ENCODE data around the gene EBF3. TPM values are rescaled to one million over a fixed set of nuclear protein-coding genes. Genes with fewer than 3 reads are reported as not detected.

The EBF3 gene
- polyA plus RNA-seq, 4 donors = 1.4 to 1.9 TPM; not detected in 2

DNA sequence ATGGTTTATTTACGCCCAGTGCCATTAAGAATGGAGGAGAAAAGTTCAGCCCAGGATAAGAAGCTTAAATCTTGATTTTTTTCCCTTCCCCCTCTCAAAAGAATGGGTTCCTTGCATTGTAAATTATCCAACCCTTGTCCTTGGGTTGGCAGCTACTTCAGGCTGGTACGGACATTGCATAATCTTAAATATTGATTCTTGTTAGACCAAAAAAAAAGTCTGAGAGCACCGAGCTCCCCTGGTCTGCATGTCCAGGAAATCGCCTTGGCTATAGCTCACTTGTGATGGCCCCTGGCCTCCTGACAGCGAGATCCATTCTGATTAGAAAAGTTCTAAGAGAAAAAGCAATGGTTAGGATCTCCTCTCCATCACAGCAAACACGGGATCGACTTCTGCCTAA is 151.7 kb downstream of the EBF3 start:
- Histone ChIP-seq H3K4me1 (ENCODE audit: control insufficient read depth in 3 of 3, insufficient read depth in 2 of 3, low read depth in 1 of 3, low read length in 2 of 3) (no peaks in the 10 kb centered on the region), H3K36me3 (ENCODE audit: control insufficient read depth in 3 of 3, insufficient read depth in 2 of 3, low read depth in 1 of 3, low read length in 3 of 3) (no peaks in the 10 kb centered on the region), H3K27me3 (ENCODE audit: control insufficient read depth in 3 of 3, insufficient read depth in 3 of 3, low read length in 3 of 3) (no peaks in the 10 kb centered on the region), H3K27ac (ENCODE audit: low read depth in 1 of 3, low read length in 2 of 3) (no peak overlapping the region), H3K4me3 (ENCODE audit: low read depth in 1 of 3, low read length in 3 of 3) (no peak overlapping the region), H3K9me3 (ENCODE audit: control insufficient read depth in 2 of 2, insufficient read depth in 1 of 2, low read depth in 1 of 2, low read length in 1 of 2) (peaks cover 0 to 9% of the 10 kb centered on the region in 2 donors)
- WGBS, 3 donors = 58 to 62% (median 61%) methylated on average over 7 of the region's 7 CpGs
- DNase-seq = no peak
- no peak for FAIRE-seq

DNA sequence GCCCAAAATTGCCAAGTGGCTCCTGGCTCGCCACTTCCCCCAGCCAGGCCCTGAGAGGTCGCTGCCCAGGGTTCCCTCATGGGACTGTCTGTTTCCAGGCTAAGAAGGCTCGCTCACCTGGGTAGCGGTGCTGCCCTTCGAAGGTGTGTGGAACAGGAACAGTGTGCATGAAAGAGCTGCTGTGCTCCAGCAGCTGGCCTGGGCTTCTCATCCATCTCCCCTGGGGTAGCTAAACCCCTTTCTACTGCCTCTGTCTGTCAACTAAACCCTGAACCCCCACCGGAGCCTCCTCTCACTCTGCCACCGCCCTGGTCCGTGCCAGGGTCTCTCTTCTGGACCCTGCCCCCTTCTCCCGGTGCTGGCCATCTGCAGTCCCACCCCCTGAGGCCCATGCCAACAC is 152.9 kb downstream of the EBF3 start:
- Histone ChIP-seq H3K27ac (ENCODE audit: low read depth in 1 of 3, low read length in 2 of 3) (no peak overlapping the region), H3K27me3 (ENCODE audit: control insufficient read depth in 3 of 3, insufficient read depth in 3 of 3, low read length in 3 of 3) (no peaks in the 10 kb centered on the region), H3K9me3 (ENCODE audit: control insufficient read depth in 2 of 2, insufficient read depth in 1 of 2, low read depth in 1 of 2, low read length in 1 of 2) (peaks cover 0 to 12% of the 10 kb centered on the region in 2 donors), H3K4me3 (ENCODE audit: low read depth in 1 of 3, low read length in 3 of 3) (no peak overlapping the region), H3K36me3 (ENCODE audit: control insufficient read depth in 3 of 3, insufficient read depth in 2 of 3, low read depth in 1 of 3, low read length in 3 of 3) (no peaks in the 10 kb centered on the region), H3K4me1 (ENCODE audit: control insufficient read depth in 3 of 3, insufficient read depth in 2 of 3, low read depth in 1 of 3, low read length in 2 of 3) (no peaks in the 10 kb centered on the region)
- 71 to 81% (median 75%) methylated on average over 9 of the region's 9 CpGs for WGBS, 3 donors
- no peak for DNase-seq
- FAIRE-seq = no peak

DNA sequence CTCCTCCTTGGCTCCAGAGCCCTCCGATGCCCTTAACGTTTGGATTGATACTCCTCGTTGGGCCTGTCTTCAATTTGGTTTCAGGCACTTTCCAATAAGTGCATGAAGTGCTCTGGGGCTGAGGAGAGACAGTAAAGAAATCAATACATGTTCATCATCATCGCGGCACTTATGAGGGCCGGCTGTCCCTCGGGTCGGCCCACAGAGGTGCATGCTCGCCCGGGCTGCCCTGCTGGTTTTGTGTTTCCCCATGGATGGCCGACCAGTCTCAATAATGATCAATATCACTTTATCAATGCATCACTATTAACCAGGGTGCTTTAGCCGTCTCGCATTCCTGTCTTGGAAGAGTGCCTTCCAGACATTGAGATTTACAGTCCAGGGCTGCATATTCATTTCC is 154.2 kb downstream of the EBF3 start:
- H3K27me3 ChIP-seq (ENCODE audit: control insufficient read depth in 3 of 3, insufficient read depth in 3 of 3, low read length in 3 of 3) = no peaks in the 10 kb centered on the region
- H3K4me3 ChIP-seq (ENCODE audit: low read depth in 1 of 3, low read length in 3 of 3) = no peak overlapping the region
- FAIRE-seq = no peak
- DNase-seq = no peak
- H3K4me1 ChIP-seq (ENCODE audit: control insufficient read depth in 3 of 3, insufficient read depth in 2 of 3, low read depth in 1 of 3, low read length in 2 of 3) = no peaks in the 10 kb centered on the region
- H3K27ac ChIP-seq (ENCODE audit: low read depth in 1 of 3, low read length in 2 of 3) = no peak overlapping the region
- WGBS, 3 donors = 82 to 84% (median 82%) methylated on average over 13 of the region's 13 CpGs
- H3K36me3 ChIP-seq (ENCODE audit: control insufficient read depth in 3 of 3, insufficient read depth in 2 of 3, low read depth in 1 of 3, low read length in 3 of 3) = no peaks in the 10 kb centered on the region
- H3K9me3 ChIP-seq (ENCODE audit: control insufficient read depth in 2 of 2, insufficient read depth in 1 of 2, low read depth in 1 of 2, low read length in 1 of 2) = peaks cover 0 to 17% of the 10 kb centered on the region in 2 donors

- no peak for FAIRE-seq
- Histone ChIP-seq H3K4me1 (ENCODE audit: control insufficient read depth in 3 of 3, insufficient read depth in 2 of 3, low read depth in 1 of 3, low read length in 2 of 3) (no peaks in the 10 kb centered on the region), H3K36me3 (ENCODE audit: control insufficient read depth in 3 of 3, insufficient read depth in 2 of 3, low read depth in 1 of 3, low read length in 3 of 3) (no peaks in the 10 kb centered on the region), H3K27me3 (ENCODE audit: control insufficient read depth in 3 of 3, insufficient read depth in 3 of 3, low read length in 3 of 3) (no peaks in the 10 kb centered on the region), H3K9me3 (ENCODE audit: control insufficient read depth in 2 of 2, insufficient read depth in 1 of 2, low read depth in 1 of 2, low read length in 1 of 2) (peaks cover 0 to 16% of the 10 kb centered on the region in 2 donors), H3K4me3 (ENCODE audit: low read depth in 1 of 3, low read length in 3 of 3) (no peak overlapping the region), H3K27ac (ENCODE audit: low read depth in 1 of 3, low read length in 2 of 3) (no peak overlapping the region)
- no peak for DNase-seq
- 84 to 88% (median 86%) methylated on average over 9 of the region's 9 CpGs for WGBS, 3 donors
These were observed 154.6 kb downstream of the EBF3 start for GRCh38 chr10:129809431-129809830.

DNA sequence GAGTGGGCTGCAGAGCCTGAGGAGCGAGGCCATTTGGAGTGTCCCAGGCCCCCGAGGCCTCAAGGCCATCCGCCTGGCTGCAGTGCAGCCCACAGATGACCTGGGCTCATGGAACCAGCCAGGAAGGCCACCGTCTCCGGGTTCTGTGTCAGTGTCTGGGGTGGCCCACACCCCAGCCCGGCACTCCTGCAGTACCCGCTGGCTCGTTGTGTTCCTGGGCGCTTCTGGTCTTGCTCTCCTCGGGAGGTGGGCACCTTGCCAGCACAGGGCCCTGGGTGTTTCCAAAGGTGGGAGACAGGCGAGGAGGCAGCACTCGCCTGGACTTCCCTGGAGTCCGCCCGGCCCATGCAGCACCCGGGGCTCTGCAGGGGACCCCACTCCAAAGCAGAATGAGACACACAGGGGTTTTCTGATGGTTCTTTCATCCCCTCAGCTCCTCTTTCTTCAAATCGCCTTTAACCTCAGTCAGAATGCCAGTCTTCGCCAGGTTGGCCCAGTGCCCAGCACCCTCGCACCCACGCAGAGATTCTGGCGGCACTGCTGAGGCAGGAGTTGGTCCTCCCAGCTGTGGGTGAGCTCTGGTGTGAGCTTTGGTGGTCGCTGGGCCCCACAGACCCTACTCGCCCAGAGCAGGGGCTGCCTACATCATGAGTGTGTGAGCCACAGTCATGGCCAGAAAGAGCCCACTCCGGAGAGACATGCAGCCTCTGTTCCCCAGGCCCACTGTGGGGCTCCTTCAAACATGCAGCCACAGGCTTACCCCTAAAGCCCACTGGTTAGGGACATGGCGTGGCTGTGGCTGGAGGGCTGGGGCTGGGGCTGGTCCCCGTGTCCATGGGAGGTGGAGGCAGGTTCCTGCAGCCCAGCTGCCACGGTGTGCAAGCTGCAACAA is 155.7 kb downstream of the EBF3 start:
- no peaks in the 10 kb centered on the region for H3K36me3 ChIP-seq (ENCODE audit: control insufficient read depth in 3 of 3, insufficient read depth in 2 of 3, low read depth in 1 of 3, low read length in 3 of 3)
- no peaks in the 10 kb centered on the region for H3K4me1 ChIP-seq (ENCODE audit: control insufficient read depth in 3 of 3, insufficient read depth in 2 of 3, low read depth in 1 of 3, low read length in 2 of 3)
- no peak for FAIRE-seq
- no peak for DNase-seq
- WGBS, 3 donors = 82 to 84% (median 83%) methylated on average over 26 of the region's 26 CpGs
- peaks cover 0 to 10% of the 10 kb centered on the region in 2 donors for H3K9me3 ChIP-seq (ENCODE audit: control insufficient read depth in 2 of 2, insufficient read depth in 1 of 2, low read depth in 1 of 2, low read length in 1 of 2)
- H3K27ac ChIP-seq (ENCODE audit: low read depth in 1 of 3, low read length in 2 of 3) = no peak overlapping the region
- H3K27me3 ChIP-seq (ENCODE audit: control insufficient read depth in 3 of 3, insufficient read depth in 3 of 3, low read length in 3 of 3) = no peaks in the 10 kb centered on the region
- H3K4me3 ChIP-seq (ENCODE audit: low read depth in 1 of 3, low read length in 3 of 3) = no peak overlapping the region

GRCh38 chr10:129807211-129807610 is 156.9 kb downstream of the EBF3 start:
- 68 to 85% (median 81%) methylated on average over 7 of the region's 7 CpGs for WGBS, 3 donors
- Histone ChIP-seq H3K27me3 (ENCODE audit: control insufficient read depth in 3 of 3, insufficient read depth in 3 of 3, low read length in 3 of 3) (no peaks in the 10 kb centered on the region), H3K4me1 (ENCODE audit: control insufficient read depth in 3 of 3, insufficient read depth in 2 of 3, low read depth in 1 of 3, low read length in 2 of 3) (no peaks in the 10 kb centered on the region), H3K27ac (ENCODE audit: low read depth in 1 of 3, low read length in 2 of 3) (no peak overlapping the region), H3K9me3 (ENCODE audit: control insufficient read depth in 2 of 2, insufficient read depth in 1 of 2, low read depth in 1 of 2, low read length in 1 of 2) (peaks cover 0 to 16% of the 10 kb centered on the region in 2 donors), H3K36me3 (ENCODE audit: control insufficient read depth in 3 of 3, insufficient read depth in 2 of 3, low read depth in 1 of 3, low read length in 3 of 3) (no peaks in the 10 kb centered on the region), H3K4me3 (ENCODE audit: low read depth in 1 of 3, low read length in 3 of 3) (no peak overlapping the region)
- FAIRE-seq (no peak), DNase-seq (no peak)

DNA sequence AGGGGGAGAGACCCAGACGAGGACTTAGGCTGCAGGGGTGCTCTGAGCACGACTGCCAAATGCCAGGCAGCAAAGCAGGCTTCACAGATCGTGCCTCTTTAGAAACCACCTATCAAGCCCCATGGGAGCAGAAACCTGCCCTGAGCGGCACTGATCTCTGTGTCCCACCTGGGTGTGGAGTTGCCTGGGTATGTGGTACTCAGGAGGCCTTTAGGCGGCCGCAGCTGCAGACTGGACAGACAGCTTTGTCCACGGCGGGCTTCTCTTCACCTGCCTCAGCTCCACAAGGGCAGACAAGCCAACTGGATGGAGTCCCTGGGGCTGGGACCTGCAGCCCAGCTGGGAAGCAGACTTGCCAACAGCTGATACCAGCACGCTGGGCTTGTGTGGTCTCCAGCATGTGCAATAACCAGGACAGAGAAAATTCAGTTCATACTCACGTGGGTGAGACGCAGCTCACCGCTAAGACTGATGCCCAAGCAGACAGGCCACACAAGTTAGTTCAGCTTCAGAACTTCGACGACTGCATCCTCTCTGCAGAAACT is 163.2 kb downstream of the EBF3 start:
- WGBS, 3 donors = 68 to 79% (median 70%) methylated on average over 14 of the region's 14 CpGs
- Histone ChIP-seq H3K4me3 (ENCODE audit: low read depth in 1 of 3, low read length in 3 of 3) (no peak overlapping the region), H3K36me3 (ENCODE audit: control insufficient read depth in 3 of 3, insufficient read depth in 2 of 3, low read depth in 1 of 3, low read length in 3 of 3) (no peaks in the 10 kb centered on the region), H3K4me1 (ENCODE audit: control insufficient read depth in 3 of 3, insufficient read depth in 2 of 3, low read depth in 1 of 3, low read length in 2 of 3) (no peaks in the 10 kb centered on the region), H3K27ac (ENCODE audit: low read depth in 1 of 3, low read length in 2 of 3) (no peak overlapping the region), H3K27me3 (ENCODE audit: control insufficient read depth in 3 of 3, insufficient read depth in 3 of 3, low read length in 3 of 3) (no peaks in the 10 kb centered on the region), H3K9me3 (ENCODE audit: control insufficient read depth in 2 of 2, insufficient read depth in 1 of 2, low read depth in 1 of 2, low read length in 1 of 2) (peaks cover 0 to 11% of the 10 kb centered on the region in 2 donors)
- FAIRE-seq (no peak), DNase-seq (no peak)

DNA sequence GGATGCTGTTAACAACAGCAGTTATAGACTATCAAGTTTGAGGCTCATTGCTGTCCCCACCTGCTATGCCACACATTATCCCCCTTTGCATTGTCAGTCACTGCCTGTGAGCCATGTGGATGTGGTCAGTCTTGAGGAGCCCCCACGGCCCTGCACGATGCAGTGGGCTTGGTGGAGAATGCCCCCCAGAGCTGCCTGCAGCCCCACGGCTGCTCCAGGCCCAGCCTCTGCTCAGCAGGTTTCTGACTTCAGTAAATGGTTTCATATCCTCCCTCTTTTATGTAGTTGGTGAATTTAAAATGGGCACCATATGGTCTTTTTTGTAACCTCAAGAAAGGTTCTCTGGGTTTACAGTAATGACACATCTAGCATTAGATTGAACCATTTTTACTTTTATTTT is 164.1 kb downstream of the EBF3 start:
- Histone ChIP-seq H3K4me1 (ENCODE audit: control insufficient read depth in 3 of 3, insufficient read depth in 2 of 3, low read depth in 1 of 3, low read length in 2 of 3) (no peaks in the 10 kb centered on the region), H3K27me3 (ENCODE audit: control insufficient read depth in 3 of 3, insufficient read depth in 3 of 3, low read length in 3 of 3) (no peaks in the 10 kb centered on the region), H3K36me3 (ENCODE audit: control insufficient read depth in 3 of 3, insufficient read depth in 2 of 3, low read depth in 1 of 3, low read length in 3 of 3) (no peaks in the 10 kb centered on the region), H3K27ac (ENCODE audit: low read depth in 1 of 3, low read length in 2 of 3) (no peak overlapping the region), H3K9me3 (ENCODE audit: control insufficient read depth in 2 of 2, insufficient read depth in 1 of 2, low read depth in 1 of 2, low read length in 1 of 2) (peaks cover 0 to 8% of the 10 kb centered on the region in 2 donors), H3K4me3 (ENCODE audit: low read depth in 1 of 3, low read length in 3 of 3) (no peak overlapping the region)
- FAIRE-seq (no peak), DNase-seq (no peak)
- WGBS, 3 donors = 57 to 84% (median 74%) methylated on average over 3 of the region's 3 CpGs
